Caco-2 (cell line): ENCODE data around the gene PLPPR1. TPM values are rescaled to one million over a fixed set of nuclear protein-coding genes. Genes with fewer than 3 reads are reported as not detected.

Experiments used
- BruUV-seq: library from RNA; stranded (reverse); fragments of 400-500 nt; replicated peaks from 2 replicates; lab custom pipeline; 2021; lab: Mats Ljungman, UMichigan
- CTCF ChIA-PET: fragments of 300-600 bp; sonication (Branson Sonifier 250); formaldehyde crosslinking; loops from one replicate; lab custom pipeline; 2022; ENCODE audit warnings: antibody characterized with exemption; lab: Charles Lee
- POLR2A ChIA-PET: fragments of 300-600 bp; sonication (Branson Sonifier 250); formaldehyde crosslinking; loops from one replicate; lab custom pipeline; 2022; ENCODE audit warnings: antibody characterized with exemption; lab: Charles Lee
- DNase-seq, 2 experiments: peaks; one replicate each; pipeline versions ENCODE4 v3.0.0 to v3.0.0-alpha.2; 2020 to 2022
- H3K27me3 ChIP-seq: replicated peaks from 2 replicates; pipeline ENCODE4 v1.6.0; 2011; ENCODE audit warnings: low read length; ENCODE audit not compliant: control insufficient read depth, insufficient read depth
- H3K36me3 ChIP-seq: 2 replicates; pipeline ENCODE4 v1.5.1; 2011; ENCODE audit warnings: low read length; ENCODE audit not compliant: control insufficient read depth, insufficient read depth
- H3K4me1 ChIP-seq: fragments of 250-450 bp; sonication (Bioruptor Pico); 2 replicates; pipeline ENCODE4 v1.5.1; 2020; ENCODE audit warnings: mild to moderate bottlenecking
- H3K4me3 ChIP-seq: 2 replicates; pipeline ENCODE4 v1.5.1; 2011; ENCODE audit warnings: low read depth, mild to moderate bottlenecking, control low read depth, low read length
- H3K9me3 ChIP-seq: fragments of 250-450 bp; sonication (Bioruptor Pico); 2 replicates; pipeline ENCODE4 v1.5.1; 2020; ENCODE audit warnings: mild to moderate bottlenecking, moderate library complexity
- H3K27ac Mint-ChIP-seq: one replicate; pipeline ENCODE4 v1.8.0; 2022; ENCODE audit warnings: mixed read lengths; ENCODE audit not compliant: unreplicated experiment
- H3K27me3 Mint-ChIP-seq: one replicate; pipeline ENCODE4 v1.8.0; 2022; ENCODE audit warnings: mixed read lengths; ENCODE audit not compliant: insufficient read depth, unreplicated experiment
- H3K36me3 Mint-ChIP-seq: one replicate; pipeline ENCODE4 v1.8.0; 2022; ENCODE audit warnings: mild to moderate bottlenecking, mixed read lengths; ENCODE audit not compliant: insufficient read depth, unreplicated experiment
- H3K4me1 Mint-ChIP-seq: one replicate; pipeline ENCODE4 v1.8.0; 2022; ENCODE audit warnings: low read depth, mixed read lengths; ENCODE audit not compliant: unreplicated experiment
- H3K4me3 Mint-ChIP-seq: one replicate; pipeline ENCODE4 v1.8.0; 2022; ENCODE audit warnings: mild to moderate bottlenecking, moderate library complexity, mixed read lengths; ENCODE audit not compliant: unreplicated experiment
- H3K9me3 Mint-ChIP-seq: one replicate; pipeline ENCODE4 v1.8.0; 2022; ENCODE audit warnings: mixed read lengths; ENCODE audit not compliant: unreplicated experiment
- intact Hi-C: fragments of 100-400 bp; cut with micrococcal nuclease; formaldehyde crosslinking; loops from one replicate; pipeline ENCODE4 v1.10.0; 2022; ENCODE audit not compliant: unreplicated experiment
- total RNA-seq: library from RNA; stranded (reverse); gene quantifications from 2 replicates; pipeline ENCODE4 v1.2.3, GENCODE V29; 2022
- TF ChIP-seq, protein P1 (sequence below), 2 experiments: fragments of 200-600 bp in 1 of 2; IDR thresholded peaks; 1 replicate in 1 of 2; 2 replicates in 1 of 2; pipeline versions ENCODE4 v1.5.1 to v1.8.0; 2011 to 2022; ENCODE audit warnings: antibody characterized with exemption in 1 of 2, control low read depth in 1 of 2, inconsistent platforms in 1 of 2, low read depth in 1 of 2, low read length in 1 of 2, mild to moderate bottlenecking in 1 of 2, moderate library complexity in 1 of 2; ENCODE audit not compliant: insufficient read depth in 1 of 2, severe bottlenecking in 1 of 2, unreplicated experiment in 1 of 2

Gene PLPPR1
- total RNA-seq, 1 experiment from 2014 or later = not detected

DNA sequence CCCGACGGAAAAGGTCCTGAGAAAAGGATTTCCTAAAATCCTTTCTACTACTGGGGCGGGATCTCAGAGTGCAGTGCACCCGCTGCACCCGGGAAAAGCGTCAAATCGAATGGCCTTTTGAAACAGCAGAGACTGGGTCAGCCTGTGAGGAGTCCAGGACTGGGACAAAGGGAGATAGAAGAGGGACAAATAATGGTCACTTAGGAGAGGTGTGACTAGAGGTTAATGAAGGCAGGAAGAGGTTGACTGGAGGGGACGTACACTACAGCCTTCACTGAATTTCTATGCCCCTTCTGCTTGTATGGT lies 1.5 kb downstream of the PLPPR1 start:
- Histone ChIP-seq H3K9me3 (no peaks in the 10 kb centered on the region), H3K4me3 (no peak overlapping the region), H3K4me1 (0 out of 2 replicates have a peak, but pooled peaks cover 3% of the 10 kb centered on the region), H3K36me3 (no peaks in the 10 kb centered on the region), H3K27me3 (peaks cover 3% of the 10 kb centered on the region)
- Mint-ChIP-seq H3K27ac (no peak overlapping the region), H3K36me3 (no peaks in the 10 kb centered on the region), H3K4me3 (no peak overlapping the region), H3K27me3 (peaks cover 43% of the 10 kb centered on the region), H3K9me3 (no peaks in the 10 kb centered on the region), H3K4me1 (peaks cover 6% of the 10 kb centered on the region)
- BruUV-seq = no TSS peak
- no peak for DNase-seq
- intact Hi-C loops = no loop called here
- ChIA-PET POLR2A (no interaction called here), CTCF (no interaction called here)
- TF ChIP-seq, protein P1, sequence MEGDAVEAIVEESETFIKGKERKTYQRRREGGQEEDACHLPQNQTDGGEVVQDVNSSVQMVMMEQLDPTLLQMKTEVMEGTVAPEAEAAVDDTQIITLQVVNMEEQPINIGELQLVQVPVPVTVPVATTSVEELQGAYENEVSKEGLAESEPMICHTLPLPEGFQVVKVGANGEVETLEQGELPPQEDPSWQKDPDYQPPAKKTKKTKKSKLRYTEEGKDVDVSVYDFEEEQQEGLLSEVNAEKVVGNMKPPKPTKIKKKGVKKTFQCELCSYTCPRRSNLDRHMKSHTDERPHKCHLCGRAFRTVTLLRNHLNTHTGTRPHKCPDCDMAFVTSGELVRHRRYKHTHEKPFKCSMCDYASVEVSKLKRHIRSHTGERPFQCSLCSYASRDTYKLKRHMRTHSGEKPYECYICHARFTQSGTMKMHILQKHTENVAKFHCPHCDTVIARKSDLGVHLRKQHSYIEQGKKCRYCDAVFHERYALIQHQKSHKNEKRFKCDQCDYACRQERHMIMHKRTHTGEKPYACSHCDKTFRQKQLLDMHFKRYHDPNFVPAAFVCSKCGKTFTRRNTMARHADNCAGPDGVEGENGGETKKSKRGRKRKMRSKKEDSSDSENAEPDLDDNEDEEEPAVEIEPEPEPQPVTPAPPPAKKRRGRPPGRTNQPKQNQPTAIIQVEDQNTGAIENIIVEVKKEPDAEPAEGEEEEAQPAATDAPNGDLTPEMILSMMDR (IDR thresholded peaks at IDR 0.05; ENCODE audit: insufficient read depth in 1 of 2, low read depth in 1 of 2, low read length in 1 of 2, severe bottlenecking in 1 of 2, unreplicated experiment in 1 of 2) = no peak

DNA sequence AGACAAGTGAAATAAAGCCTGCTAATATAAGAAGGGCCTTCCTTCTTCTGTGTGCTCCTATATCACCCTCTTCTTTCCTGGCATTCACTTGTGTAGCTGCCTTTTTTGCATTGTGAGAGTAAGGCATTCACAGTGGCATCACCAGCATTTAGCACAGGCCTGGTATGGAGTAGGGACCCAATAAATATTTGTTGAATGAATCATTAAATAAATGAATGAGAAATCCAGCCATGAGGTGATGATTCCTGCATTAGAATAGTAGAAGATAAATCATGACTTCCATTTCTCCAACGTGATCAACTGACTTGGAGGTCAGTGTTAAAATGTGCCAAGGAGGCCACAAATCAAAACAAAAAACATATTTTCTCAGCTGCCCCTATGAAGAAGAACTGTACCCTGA lies 3.9 kb downstream of the PLPPR1 start:
- Histone ChIP-seq H3K4me3 (no peak overlapping the region), H3K4me1 (0 out of 2 replicates have a peak, but pooled peaks cover 3% of the 10 kb centered on the region), H3K27me3 (peaks cover 3% of the 10 kb centered on the region), H3K36me3 (no peaks in the 10 kb centered on the region), H3K9me3 (no peaks in the 10 kb centered on the region)
- ChIA-PET CTCF (no interaction called here), POLR2A (no interaction called here)
- TF ChIP-seq, protein P1 (IDR thresholded peaks at IDR 0.05; ENCODE audit: insufficient read depth in 1 of 2, low read depth in 1 of 2, low read length in 1 of 2, severe bottlenecking in 1 of 2, unreplicated experiment in 1 of 2) = no peak
- Mint-ChIP-seq H3K36me3 (no peaks in the 10 kb centered on the region), H3K9me3 (no peaks in the 10 kb centered on the region), H3K27me3 (peaks cover 46% of the 10 kb centered on the region), H3K4me1 (peaks cover 6% of the 10 kb centered on the region), H3K27ac (no peak overlapping the region), H3K4me3 (no peak overlapping the region)
- DNase-seq = no peak
- no TSS peak for BruUV-seq
- intact Hi-C loops = no loop called here

DNA sequence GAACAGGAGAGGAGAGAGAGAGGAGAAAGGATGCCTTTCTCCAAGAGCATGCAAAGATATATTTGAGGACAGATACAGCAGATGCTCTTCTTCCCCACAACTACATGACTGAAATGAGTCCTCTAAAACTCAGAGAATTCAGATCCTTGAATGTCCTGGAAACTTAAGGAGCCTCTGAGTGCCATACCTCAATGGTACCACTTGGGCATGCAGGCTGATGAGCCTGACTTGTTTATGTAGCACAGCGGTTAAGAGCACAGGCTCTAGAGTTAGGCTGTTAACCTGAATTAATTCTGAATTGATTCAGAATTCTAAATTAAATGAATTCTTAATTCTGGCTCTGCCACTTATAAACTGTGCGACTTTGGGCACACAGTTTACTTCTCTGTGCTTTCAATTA lies 5.7 kb downstream of the PLPPR1 start:
- Mint-ChIP-seq H3K9me3 (no peaks in the 10 kb centered on the region), H3K27ac (no peak overlapping the region), H3K27me3 (peaks cover 45% of the 10 kb centered on the region), H3K4me3 (no peak overlapping the region), H3K4me1 (no peaks in the 10 kb centered on the region), H3K36me3 (no peaks in the 10 kb centered on the region)
- ChIA-PET POLR2A (no interaction called here), CTCF (no interaction called here)
- DNase-seq = no peak
- Histone ChIP-seq H3K4me1 (no peaks in the 10 kb centered on the region), H3K36me3 (no peaks in the 10 kb centered on the region), H3K9me3 (no peaks in the 10 kb centered on the region), H3K4me3 (no peak overlapping the region), H3K27me3 (peaks cover 3% of the 10 kb centered on the region; the same call in 1 of the 2 replicates)
- no TSS peak for BruUV-seq
- TF ChIP-seq, protein P1 (IDR thresholded peaks at IDR 0.05; ENCODE audit: insufficient read depth in 1 of 2, low read depth in 1 of 2, low read length in 1 of 2, severe bottlenecking in 1 of 2, unreplicated experiment in 1 of 2) = no peak
- intact Hi-C loops = no loop called here
